NCI-H345 (cell line): ENCODE results near the gene CCDC102A.

Experiments used
- DNase-seq: peaks from one replicate; lab custom pipeline; 2025; lab: John Stamatoyannopoulos, UW

CCDC102A gene

DNA sequence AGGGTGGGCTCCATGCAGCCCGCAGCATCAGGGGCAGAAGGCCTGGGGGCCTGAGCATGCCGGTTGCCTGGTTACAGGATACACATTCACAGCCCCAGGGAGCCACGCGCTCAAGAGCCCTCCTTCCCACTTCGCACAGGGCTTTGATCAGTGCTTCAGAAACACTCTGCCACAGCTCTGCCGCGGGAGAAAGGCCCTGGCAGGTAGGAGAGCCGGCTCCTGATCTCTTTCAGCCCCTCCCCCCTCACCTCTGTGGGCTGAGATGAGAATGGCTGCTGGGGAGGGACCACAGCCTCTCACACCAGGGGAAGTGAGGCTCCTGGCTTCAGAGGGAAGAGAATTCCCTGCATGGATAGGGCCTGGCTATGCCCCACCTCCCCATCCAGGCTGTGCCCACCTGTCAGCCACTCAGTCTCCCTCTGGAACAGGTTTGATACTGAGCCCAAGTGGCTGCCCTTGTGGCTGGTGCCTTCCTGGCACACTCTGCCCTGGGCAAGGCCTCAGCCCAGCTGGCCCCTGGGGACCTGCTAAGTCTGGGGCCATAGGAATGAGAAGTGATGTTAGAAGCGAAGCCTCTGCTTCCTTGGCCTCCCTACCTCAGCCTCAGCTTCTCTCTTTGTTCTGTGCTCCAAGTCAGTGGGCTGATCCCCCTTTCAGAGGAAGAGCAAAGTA lies 58.7 kb downstream of the CCDC102A start:
- DNase-seq, result peak; percentile 45

DNA sequence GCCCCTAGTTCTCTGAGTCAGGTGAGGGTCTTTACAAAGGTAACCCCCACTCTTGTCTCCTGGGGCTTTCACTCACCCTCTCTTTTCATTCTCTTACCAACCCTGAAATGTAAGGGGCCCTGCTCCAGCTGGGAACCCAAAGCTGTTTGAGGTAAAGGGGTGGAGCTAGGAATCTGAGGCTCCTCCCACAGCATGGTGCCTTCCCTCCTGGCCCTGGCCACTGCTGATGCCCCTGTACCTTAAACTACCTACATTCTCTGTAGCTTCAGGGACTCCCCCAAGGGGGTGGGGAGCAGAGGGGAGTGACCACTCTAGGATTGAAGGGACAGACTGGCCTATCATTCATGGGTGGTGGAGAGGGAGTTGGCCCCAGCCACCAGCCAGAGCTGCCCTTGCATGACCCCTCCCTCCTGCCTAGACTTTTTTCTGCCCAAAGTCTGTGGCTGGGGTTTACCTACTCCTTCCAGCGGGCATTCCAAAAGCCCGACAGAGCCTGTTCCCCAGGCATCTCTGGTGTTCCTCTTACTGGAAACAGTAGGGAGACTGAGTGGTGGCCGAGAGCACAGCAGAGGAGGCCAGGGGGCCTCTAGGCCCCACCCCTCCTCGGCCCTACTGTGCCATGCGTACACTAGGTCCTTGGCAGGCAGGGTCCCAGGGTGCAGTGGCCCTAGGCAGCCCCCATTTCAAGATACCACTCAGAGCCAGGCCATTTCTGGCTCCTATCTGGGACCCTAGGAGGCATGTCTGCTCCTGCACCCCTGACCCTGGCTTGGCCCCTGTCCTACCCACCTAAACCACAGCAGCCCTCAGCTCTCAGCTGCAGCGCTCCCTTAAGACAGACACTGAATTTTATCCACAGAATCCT lies 59.6 kb downstream of the CCDC102A start:
- DNase-seq, result no peak

DNA sequence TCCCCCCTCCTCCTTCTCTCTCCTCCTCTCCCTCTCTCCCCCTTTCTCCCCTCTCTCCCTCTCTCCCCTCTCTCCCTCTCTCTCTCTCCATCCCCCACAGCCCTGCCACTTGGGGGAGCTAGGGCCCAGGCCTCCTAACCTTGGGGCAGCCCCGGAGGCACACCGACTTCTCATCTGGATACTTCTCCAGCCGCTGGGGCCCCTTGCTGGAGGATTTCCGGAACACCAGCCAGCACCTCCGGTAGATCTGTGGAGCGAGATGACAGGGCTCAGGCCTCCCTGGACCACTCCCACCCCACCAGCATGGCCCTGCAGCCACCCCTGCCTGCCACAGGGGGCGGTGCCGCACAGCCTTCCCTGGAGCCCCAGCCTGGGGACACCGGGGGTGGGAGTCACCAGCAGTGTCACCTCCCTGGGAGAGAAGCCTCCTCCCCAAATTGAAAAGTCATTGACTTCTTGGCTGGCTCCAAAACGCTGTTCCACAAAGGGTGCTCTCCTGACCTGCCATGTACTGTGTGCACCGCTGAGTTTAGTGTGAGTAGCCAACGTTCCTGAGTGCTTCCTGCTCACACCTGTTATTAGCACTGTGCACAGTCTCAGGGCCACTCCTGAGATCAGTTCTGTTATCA lies 60.5 kb downstream of the CCDC102A start:
- no peak for DNase-seq

DNA sequence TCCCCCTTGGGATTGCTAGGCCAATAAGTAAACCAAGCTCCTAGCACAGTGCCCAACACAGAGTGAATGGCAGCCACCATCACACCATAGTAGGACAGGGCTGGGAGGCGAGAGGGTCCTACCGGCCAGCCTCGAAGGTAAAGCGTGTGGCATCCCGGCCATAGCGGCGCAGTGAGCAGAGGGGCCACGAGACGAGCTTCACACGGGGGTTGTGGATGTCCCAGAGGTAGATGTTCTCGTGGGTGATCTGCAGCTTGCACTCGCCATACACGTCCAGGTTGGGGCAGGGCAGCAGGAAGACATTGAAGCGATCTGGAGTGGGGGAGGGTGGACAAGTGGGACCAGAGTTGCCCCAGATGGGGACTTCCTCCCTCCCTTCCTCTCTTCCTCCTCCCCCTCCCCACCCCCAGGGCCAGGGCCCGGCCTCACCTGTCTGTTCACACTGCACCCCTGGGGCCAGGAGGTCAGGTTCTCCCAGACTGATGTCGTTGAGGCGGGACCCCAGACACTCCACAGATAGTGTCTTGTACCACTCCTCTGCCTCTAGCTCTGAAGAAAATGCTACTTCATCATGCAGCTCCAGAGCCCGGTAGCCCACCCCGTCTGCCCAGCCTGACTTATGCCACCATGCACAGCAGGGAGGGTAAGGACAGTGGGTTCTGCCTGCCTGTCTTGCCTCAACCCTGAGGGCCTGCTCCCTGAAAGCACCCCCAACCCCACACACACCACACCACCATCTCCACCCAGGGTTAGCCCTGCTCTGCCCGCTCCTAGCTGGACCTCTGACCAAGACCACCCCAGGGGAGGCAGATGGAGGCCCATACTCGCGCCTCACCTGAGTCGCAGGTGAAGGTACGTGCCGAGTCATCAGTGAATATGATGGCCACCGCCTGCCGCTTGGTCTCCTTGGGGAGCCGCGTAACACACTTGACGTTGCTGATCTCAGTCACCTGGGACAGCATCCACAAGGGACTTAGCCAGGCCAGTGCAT lies 61.4 kb downstream of the CCDC102A start:
- DNase-seq, result no peak

DNA sequence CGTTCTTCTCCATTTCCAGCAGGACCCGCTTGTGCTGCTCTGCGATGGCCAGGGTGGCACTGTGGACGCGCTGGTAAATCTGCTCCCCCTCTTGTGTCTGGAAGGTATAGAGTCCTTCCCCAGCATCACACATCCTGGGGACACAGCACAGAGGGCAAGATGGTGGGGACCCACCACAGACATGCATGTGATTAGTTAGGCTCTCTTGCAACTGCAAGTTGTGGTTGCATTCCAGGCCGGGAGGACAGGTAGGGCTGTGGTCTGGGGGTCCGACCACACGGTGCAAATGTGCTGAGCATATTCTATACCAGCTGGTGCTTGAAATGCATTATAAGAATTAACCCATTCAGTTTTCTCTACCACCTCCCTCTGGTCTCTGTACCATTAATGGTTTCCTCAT lies 62.5 kb downstream of the CCDC102A start:
- no peak for DNase-seq

DNA sequence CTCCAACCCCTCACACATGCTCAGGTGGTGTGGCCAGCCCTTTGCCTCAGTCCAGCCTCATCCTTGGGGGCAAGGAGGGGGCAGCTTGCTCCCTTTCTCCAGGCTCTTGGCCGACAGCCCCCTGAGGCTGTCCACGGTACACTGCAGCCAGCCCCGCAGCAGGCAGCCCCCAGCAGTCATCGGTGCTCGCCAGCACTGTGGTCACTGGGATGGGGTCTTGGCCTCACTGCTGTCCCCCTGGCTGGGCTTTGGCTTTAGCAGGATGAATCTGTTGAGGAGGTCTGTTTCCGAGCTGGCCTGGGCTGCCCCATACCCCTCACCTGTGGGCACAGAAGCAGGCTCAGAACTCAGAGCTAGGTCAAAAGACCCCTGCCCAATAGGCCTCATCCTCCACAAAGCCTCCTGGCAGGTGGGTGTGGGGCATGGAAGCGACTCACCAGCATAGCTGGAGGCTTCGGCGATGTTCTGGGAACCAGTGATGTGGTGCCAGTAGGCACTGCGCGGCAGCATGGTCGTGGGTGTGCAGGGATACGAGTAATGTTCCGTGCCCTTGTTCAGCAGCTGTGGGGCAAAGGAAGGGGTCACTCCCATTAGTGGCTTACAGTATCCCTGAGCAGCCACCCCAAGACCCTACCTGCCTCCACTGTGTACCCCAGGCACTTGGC lies 63.1 kb downstream of the CCDC102A start:
- no peak for DNase-seq

DNA sequence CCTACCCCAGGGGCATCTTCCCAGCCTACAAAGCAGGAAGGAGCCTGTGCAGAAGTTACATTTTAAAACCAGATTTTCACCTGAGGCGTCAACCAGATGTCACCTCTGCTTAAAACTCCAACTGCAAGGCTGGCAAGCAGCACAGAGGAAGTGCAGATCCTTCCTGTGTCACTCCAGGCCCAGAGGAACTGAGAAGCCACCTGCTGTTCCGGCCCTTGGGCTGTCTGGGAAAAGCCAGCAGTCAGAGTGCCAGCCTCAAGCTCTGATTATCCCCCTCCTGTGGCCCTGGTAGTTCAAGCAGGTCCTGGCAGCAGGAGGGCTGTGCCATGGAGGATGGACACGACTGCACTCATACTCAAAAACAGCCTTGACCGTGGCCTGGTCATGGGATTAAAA lies 63.7 kb downstream of the CCDC102A start:
- DNase-seq, result no peak

DNA sequence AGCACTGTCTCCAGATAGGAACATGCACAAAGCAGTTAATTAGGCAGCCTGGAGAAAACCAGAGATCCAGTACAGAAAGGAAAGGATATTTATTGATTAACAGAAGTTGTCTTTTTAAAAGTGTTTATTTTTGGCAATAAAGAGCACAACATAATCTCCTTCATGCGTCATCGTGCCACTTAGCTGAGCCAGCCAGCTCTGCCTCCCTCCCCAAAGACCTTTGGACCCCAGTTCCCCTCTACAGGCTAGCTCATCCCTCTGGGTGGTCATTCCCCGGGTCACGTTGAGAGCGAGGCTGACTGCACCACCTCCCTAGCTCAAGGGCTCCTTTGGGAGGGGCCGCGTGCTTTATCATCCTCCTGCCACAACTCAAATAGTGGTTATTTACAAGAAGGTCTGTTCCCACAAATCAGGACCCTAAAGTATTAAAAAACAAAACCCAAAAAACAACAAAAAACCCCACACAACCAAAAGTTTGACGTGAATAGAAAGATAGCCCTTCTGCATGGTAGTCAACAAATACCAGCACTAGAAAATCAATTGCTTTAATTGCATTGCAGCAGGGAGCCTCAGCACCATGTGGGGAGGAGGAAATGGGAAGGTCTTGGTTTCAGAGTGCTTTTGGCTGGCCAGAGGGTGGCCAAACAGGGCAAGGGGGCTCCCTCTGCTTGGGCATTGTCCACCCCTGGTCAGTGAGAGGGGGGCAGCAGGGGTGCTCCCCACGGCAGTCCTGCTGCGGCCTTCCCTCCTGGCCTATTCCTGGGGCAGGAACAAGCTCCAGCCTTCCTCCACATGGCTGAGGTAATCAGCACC lies 64.3 kb downstream of the CCDC102A start:
- DNase-seq, result no peak

DNA sequence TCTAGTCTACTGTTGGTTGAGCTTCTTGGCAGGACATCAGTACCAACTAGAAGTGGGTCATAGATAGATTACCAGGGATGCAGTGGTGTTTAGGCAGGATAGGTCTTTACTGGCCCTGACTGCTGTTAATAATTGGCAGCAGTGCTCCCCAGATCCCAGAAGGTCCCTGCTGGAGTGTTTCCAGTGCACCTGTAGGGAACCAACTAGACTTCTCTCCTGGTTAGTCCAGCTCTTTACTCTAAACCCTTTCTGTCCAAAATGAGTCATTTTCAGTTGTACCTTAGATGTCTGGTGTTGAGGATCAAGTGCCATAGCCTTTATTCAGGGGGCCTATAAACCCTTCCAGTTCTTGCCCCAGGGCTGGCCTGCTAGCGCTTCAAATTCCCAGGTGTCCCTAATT lies 65.2 kb downstream of the CCDC102A start:
- DNase-seq, result no peak

DNA sequence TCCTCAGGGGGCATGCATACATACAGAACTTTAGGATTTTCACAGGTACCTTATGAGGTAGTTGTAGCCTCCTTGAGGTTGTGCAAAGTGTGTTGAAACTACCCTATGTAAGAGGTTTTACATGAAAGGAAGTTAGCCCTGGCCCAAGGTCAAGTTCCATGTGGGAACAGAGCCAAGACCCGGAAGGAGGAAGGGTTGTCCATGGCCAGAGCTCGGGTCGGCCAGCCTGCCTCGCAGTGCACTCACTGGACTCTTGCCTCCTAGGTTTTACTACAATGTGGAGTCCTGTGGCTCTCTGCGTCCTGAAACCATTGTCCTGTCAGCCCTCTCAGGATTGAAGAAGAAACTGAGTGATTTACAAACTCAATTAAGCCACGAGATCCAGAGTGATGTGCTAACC lies 65.7 kb downstream of the CCDC102A start:
- DNase-seq, result no peak

DNA sequence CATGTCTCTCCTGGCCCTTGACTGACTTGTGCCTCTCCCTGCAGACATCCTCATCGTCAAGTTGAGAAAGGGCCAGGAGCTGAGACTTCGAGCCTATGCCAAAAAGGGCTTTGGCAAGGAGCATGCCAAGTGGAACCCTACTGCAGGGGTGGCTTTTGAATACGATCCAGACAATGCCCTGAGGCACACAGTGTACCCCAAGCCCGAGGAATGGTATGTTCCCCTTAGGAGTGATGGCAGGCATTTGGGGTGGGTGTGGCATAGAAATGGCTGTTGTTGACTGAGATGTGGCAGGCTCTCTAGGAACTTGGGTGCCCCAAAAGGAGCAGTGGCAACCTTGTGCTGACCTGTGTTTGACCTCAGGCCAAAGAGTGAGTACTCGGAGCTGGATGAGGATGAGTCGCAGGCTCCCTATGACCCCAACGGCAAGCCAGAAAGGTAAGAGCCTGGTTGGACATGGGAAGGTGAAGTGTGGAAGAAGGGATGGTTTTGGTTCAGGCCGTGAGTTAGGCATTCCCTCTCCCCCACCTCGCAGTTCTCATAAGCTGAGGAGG lies 66.4 kb downstream of the CCDC102A start:
- no peak for DNase-seq

DNA sequence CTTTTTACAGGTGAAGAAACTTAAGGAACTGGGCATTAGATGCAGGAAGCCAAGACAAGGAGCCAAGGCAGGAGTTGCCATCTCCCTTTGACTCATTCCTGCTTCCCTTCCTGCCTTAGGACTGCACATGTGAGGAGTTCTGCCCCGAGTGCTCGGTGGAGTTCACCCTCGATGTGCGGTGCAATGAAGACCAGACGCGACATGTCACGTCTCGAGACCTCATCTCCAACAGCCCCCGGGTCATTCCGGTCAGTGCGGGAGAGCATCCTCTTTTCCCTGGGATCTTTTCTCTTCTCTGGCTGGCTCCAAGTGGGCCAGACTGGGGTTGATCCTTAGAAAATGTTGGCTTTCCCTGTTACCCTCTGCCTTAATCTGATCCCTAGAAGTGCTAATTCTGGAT lies 67.3 kb downstream of the CCDC102A start:
- DNase-seq, result no peak

DNA sequence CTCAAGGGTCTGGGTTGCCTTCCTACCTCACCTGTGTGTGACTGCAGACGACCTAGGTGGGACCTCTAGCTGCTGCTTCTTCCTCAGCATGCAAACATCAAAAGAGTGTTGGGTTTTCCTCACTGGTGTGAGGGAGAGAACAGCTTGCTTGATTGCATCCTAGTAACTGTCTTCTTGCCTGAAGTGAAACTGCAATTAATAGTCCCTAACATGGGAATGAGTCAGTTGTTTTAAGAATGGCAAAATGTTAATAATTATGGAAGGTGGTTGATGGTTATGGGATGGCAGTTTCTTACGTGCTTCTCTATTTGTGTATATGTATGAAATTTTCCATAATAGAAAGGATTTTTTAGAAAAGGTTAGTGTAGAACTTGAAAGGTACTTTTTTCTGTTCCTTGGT lies 68.0 kb downstream of the CCDC102A start:
- DNase-seq, result no peak

DNA sequence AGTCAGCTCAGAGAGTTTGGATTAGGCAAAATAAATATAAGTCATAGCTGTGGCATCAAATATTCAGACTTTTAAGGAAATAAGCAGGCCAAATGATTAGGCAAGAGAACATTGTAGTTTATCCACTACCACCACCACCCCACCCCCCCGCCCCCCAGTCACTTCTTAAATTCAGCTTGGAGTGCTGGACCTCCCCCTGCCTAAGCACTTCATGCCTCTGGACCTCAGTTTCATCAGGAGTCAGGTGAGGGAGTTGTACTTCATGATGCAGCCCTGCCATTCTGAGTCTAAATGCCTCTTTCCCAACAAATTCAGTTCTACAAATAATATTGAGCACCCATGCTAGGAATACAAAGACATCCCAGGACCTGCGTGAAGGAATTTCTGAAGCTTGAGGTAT lies 71.8 kb downstream of the CCDC102A start:
- DNase-seq, result no peak

DNA sequence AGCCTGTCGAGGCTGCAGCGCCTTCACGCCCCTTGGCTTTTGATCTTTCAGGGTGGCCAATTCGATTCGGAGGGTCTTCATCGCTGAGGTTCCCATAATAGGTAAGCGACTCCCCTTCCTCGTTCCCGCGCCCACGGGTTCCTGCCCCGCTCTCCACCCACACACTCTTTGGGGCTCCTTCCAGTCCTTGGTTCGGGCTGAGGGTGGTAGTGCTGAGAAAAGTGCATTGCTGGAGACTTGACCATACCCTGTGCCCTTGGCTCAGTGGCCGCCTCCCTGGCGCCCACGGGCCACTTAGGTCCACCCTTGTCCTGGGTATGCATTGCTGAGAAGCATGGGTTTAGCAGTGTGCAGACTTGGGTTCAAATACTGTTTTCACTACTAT lies 73.4 kb downstream of the CCDC102A start:
- DNase-seq, result no peak

DNA sequence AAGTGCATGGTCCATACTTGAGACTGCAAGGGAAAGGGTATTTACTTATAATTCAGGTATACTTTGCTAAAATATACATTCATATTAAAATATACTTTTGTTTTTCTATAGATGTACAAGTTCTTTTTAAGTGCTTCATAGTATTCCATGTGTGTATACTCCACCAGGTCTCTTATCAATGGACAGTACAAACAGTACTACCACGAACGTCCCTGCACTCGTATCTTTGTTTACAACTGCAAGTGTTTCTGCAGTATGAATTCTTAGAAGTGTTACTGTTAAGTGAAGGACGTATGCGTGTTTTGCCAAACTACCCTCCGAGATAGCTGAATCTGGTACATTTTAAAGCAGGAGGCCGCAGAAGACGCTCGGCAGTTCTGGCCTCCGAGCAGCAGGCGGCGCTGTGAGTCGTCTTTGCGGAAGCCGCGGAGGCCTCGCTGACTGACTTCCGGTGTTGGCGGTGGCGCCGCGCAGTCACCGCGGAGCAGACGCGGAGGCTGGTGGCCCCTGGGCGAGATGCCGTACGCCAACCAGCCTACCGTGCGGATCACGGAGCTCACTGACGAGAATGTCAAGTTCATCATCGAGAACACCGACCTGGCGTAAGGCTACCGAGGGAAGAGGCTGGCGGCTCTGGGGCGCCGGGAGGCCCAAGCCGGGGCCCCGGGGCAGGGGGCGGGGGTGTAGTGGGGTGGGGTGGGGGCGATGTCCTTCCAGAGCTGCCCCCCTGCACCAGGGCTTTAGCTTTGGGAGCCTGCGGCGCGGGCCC lies 74.0 kb downstream of the CCDC102A start, which contains the start of gene POLR2C:
TSS of gene POLR2C (plus strand) at position 471 of the 769 bp plus-strand sequence. CDS start at position 517, 46 bp downstream.
- DNase-seq, result peak; percentile 77
